Left renal cortex interstitium (tissue), 4 donors: ENCODE data around the gene NSD2. TPM values are rescaled to one million over a fixed set of nuclear protein-coding genes. Genes with fewer than 3 reads are reported as not detected.
"Not testable (repeated sequence)": the region's sequence is repeated elsewhere in the genome, so short reads cannot be mapped to it uniquely, and the experiment has no call there.

Source experiments
- DNase-seq, 4 donors: peaks; one replicate each; pipeline ENCODE4 v3.0.0-alpha.2; 2013; ENCODE audit warnings: low read depth in 4 of 4, low spot score in 2 of 4, missing footprints in 1 of 4
- polyA plus RNA-seq, 4 donors: library from polyadenylated mRNA; unstranded; fragments of 120-200 nt; gene quantifications; one replicate each; pipeline ENCODE4 v1.2.1, GENCODE V29; 2013; ENCODE audit not compliant: insufficient read length in 4 of 4

The NSD2 gene
- polyA plus RNA-seq, 4 donors = 64.6 to 91.3 (median 75.4) TPM

DNA sequence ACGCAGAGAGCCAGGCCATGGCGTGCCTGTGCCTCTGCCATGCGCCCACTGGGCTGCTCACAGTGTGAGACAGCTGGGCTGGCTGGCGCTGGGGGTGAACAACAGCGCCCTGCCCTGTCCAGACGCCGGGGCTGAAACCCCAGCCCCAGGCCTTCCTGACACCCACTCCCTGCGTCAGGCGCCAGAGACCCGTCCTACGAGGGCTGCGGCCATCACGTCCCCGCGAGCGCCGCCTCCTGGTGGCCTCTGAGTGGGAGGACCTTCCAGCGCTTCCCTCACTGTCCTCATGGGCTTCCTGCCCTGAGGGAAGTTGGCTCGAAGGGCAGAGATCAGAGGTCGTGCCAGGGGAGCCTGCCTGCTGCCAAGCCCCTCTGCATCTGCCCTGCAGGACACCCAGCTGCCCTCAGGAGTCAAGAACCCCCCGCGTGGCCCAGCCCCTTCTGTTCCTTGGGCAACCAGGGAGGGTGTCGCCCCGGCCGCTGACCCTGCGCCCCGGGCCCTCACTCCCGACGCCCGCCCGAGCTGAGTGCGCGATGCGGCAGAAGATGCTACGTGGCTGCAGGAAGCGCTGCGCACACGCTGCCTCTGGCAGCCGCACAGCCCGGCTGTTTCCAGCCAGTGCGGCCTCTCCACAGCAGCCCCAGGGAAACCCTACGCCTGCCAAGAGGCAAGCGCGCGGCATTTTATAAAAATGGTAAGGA is 121.4 kb downstream of the NSD2 start:
- no peak for DNase-seq

DNA sequence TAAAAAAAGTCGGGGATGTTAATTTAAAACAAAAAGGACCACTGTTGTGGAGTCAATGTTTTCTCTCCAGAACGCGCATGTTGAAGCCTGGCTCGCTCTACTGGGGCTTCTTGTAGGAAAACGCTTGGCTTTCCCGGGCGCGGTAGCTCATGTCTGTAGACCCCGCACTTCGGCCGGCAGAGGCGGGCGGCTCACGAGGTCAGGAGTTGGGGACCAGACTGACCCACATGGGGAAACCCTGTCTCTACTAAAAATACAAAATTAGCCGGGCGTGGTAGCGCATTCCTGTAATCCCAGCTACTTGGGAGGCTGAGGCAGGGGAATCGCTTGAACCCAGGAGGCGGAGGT is 122.0 kb downstream of the NSD2 start:
- no peak for DNase-seq

GRCh38 chr4:1993718-1994516 is 122.7 kb downstream of the NSD2 start:
- DNase-seq = not testable (repeated sequence)

- DNase-seq = no peak
These were observed 123.7 kb downstream of the NSD2 start for GRCh38 chr4:1994938-1995337.

- no peak for DNase-seq
These were observed 125.8 kb downstream of the NSD2 start for GRCh38 chr4:1996866-1997611.

- DNase-seq = no peak
These were observed 126.5 kb downstream of the NSD2 start for GRCh38 chr4:1997712-1998111.

DNA sequence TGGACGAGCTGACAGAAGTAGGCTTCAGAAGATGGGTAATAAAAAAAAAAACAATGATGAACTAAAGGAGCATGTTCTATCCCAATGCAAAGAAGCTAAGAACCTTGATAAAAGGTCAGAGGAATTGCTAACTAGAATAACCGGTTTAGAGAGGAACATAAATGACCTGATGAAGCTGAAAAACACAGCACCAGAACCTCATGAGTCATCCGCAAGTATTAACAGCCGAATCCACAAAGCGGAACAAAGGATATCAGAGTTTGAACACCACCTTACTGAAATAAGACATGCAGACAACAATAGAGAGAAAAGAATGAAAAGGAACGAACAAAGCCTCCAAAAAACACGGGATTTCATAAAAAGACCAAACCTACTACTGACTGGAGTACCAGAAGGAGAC is 127.1 kb downstream of the NSD2 start:
- DNase-seq = no peak

GRCh38 chr4:1999308-1999707 is 128.1 kb downstream of the NSD2 start:
- DNase-seq = not testable (repeated sequence)

DNA sequence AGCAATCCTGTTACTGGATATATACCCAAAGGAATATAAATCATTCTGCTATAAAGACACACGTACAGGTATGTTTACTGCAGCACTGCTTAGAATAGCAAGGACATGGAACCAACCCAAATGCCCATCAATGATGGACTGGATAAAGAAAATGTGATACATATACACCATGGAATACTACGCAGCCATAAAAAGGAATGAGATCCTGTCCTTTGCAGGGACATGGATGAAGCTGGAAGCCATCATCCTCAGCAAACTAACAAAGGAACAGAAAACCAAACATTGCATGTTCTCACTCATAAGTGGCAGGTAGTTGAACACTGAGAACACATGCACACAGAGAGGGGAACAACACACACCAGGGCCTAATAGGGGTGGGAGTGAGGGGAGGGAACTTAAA is 132.2 kb downstream of the NSD2 start:
- not testable (repeated sequence) for DNase-seq

- DNase-seq = no peak
These were observed 135.2 kb downstream of the NSD2 start for GRCh38 chr4:2006367-2006766.

GRCh38 chr4:2006956-2007653 is 135.9 kb downstream of the NSD2 start:
- DNase-seq = no peak

- DNase-seq = no peak
These were observed 136.8 kb downstream of the NSD2 start for GRCh38 chr4:2007804-2008670.

- no peak for DNase-seq
These were observed 137.4 kb downstream of the NSD2 start for GRCh38 chr4:2008671-2008920.

GRCh38 chr4:2008921-2009650 is 137.9 kb downstream of the NSD2 start, which contains the start of gene NELFA:
Gene NELFA (minus strand): TSS chr4:2008974. CDS start chr4:2008959, 15 bp downstream.
- DNase-seq = peak; percentile 90 to 94 (median 92)

DNA sequence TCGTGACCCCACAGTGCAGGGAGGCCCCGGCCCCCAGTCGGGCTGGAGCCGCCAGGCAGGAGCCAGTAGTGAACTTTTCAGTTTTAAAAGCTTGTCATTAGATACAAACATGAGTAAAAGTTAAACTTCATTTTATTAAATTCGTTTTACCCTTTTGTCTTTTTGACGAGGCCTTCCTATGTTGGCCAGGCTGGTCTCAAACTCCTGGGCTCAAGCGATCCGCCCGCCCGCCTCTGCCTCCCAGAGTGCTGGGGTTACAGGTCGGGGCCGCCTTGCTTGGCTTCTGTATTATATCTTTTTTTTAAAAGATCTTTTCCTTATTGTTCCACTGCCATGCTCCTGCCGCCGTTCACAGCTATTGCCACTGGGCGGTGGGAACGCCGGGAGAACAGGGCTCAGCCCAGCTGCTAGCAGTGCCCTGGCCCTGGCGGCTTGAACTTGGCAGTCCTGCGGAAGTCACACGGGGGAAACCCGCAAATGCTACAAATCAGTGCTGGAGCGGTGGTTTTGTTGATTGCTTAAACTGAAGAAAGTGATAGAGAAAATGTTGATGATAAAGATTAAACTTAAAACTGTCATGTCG is 138.5 kb downstream of the NSD2 start:
- DNase-seq = peak in 1 of 4 donors; percentile 26

GRCh38 chr4:2011583-2011982 is 140.4 kb downstream of the NSD2 start:
- no peak for DNase-seq

DNA sequence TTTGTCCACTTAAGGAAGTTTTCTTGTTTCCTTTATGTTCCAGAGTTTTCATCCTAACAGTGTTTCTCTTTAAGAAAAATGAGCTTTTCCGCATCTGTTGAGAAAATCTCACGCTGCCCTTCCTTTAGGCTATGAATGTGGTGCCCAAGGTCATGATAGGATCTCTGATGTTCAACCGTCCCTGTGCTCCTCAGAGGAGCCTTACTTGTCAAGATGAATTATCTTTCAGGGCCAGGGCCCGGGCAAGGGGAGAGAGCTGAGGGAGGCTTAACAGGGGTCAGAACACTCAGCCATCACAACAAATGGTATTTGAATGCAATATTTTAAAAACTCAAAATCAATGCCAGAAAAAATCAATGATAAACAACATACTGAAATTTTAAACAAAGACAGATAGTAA is 143.8 kb downstream of the NSD2 start:
- no peak for DNase-seq

DNA sequence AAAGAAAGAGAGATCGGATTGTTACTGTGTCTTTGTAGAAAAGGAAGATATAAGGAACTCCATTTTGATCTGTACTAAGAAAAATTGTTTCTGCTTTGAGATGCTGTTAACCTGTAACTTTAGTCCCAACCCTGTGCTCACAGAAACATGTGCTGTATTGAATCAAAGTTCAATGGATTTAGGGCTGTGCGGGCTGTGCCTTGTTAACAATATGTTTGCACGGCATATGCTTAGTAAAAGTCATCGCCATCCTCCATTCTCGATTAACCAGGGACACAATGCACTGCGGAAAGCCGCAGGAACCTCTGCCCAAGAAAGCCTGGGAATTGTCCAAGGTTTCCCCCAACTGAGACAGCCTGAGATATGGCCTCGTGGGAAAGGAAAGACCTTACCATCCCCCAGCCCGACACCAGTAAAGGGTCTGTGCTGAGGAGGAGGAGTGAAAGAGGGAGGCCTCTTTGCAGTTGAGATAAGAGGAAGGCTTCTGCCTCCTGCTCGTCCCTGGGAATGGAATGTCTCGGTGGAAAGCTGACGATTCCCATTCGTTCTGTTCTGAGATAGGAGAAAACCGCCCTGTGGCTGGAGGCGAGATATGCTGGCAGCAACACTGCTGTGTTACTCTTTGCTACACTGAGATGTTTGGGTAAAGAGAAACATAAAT is 150.3 kb downstream of the NSD2 start:
- DNase-seq = not testable (repeated sequence)
